LNCAP (cell line): Measurements from ENCODE around the gene PPM1L.

ENCODE experiments used
- CTCF ChIP-seq: fragments of 450-650 bp; IDR thresholded peaks from 2 replicates; pipeline ENCODE4 v1.5.1; 2017; ENCODE audit warnings: mild to moderate bottlenecking

PPM1L gene

GRCh38 chr3:160811237-160811548, 55.2 kb downstream of the PPM1L start:
- TF ChIP-seq CTCF, result no peak

GRCh38 chr3:160812304-160812703, 56.3 kb downstream of the PPM1L start:
- TF ChIP-seq CTCF, result no peak

- TF ChIP-seq CTCF, result no peak
These were observed 59.2 kb downstream of the PPM1L start for GRCh38 chr3:160815280-160815679.

GRCh38 chr3:160820022-160820421, 64.0 kb downstream of the PPM1L start:
- no peak for TF ChIP-seq CTCF

GRCh38 chr3:160820430-160820829, 64.4 kb downstream of the PPM1L start:
- TF ChIP-seq CTCF, result no peak

GRCh38 chr3:160822936-160823335, 66.9 kb downstream of the PPM1L start:
- TF ChIP-seq CTCF, result no peak

- no peak for TF ChIP-seq CTCF
These were observed 69.3 kb downstream of the PPM1L start for GRCh38 chr3:160825311-160825800.

GRCh38 chr3:160826408-160826807, 70.4 kb downstream of the PPM1L start:
- no peak for TF ChIP-seq CTCF
